ENCODE results near the gene TMEM236.
A peak's percentile ranks its signal among the peaks of the same experiment; 100 is the strongest.

Gene TMEM236

GRCh38 chr10:17740668-17741067 is 11.3 kb upstream of the TMEM236 start:
- no peak for DNase-seq (ENCODE audit: low read depth)

GRCh38 chr10:17742918-17743317 is 9.1 kb upstream of the TMEM236 start:
- DNase-seq (ENCODE audit: low read depth): peak; percentile 65

- no peak for DNase-seq (ENCODE audit: low read depth)
Measured at GRCh38 chr10:17743437-17743836, 8.6 kb upstream of the TMEM236 start.

- DNase-seq (ENCODE audit: low read depth): no peak
Measured at GRCh38 chr10:17744341-17744861, 7.6 kb upstream of the TMEM236 start.

GRCh38 chr10:17747883-17748550 is 4.0 kb upstream of the TMEM236 start:
- DNase-seq (ENCODE audit: low read depth): no peak

GRCh38 chr10:17749890-17750289 is 2.1 kb upstream of the TMEM236 start:
- DNase-seq (ENCODE audit: low read depth): no peak

GRCh38 chr10:17756557-17757217 is 4.7 kb downstream of the TMEM236 start:
- DNase-seq (ENCODE audit: low read depth): no peak

GRCh38 chr10:17758200-17758599 is 6.2 kb downstream of the TMEM236 start:
- DNase-seq (ENCODE audit: low read depth): no peak

- no peak for DNase-seq (ENCODE audit: low read depth)
Measured at GRCh38 chr10:17758896-17759295, 6.9 kb downstream of the TMEM236 start.

- DNase-seq (ENCODE audit: low read depth): no peak
Measured at GRCh38 chr10:17764142-17764541, 12.1 kb downstream of the TMEM236 start.

GRCh38 chr10:17765602-17766001 is 13.6 kb downstream of the TMEM236 start:
- DNase-seq (ENCODE audit: low read depth): no peak

- no peak for DNase-seq (ENCODE audit: low read depth)
Measured at GRCh38 chr10:17766731-17767130, 14.7 kb downstream of the TMEM236 start.

GRCh38 chr10:17768496-17768895 is 16.5 kb downstream of the TMEM236 start:
- no peak for DNase-seq (ENCODE audit: low read depth)

- no peak for DNase-seq (ENCODE audit: low read depth)
Measured at GRCh38 chr10:17768957-17769356, 17.0 kb downstream of the TMEM236 start.

- DNase-seq (ENCODE audit: low read depth): no peak
Measured at GRCh38 chr10:17771017-17771416, 19.0 kb downstream of the TMEM236 start.

- DNase-seq (ENCODE audit: low read depth): no peak
Measured at GRCh38 chr10:17779784-17780183, 27.8 kb downstream of the TMEM236 start.

GRCh38 chr10:17780727-17781126 is 28.7 kb downstream of the TMEM236 start:
- no peak for DNase-seq (ENCODE audit: low read depth)

GRCh38 chr10:17781856-17782255 is 29.9 kb downstream of the TMEM236 start:
- DNase-seq (ENCODE audit: low read depth): no peak

GRCh38 chr10:17782921-17783665 is 31.1 kb downstream of the TMEM236 start:
- DNase-seq (ENCODE audit: low read depth): no peak

GRCh38 chr10:17783751-17784150 is 31.8 kb downstream of the TMEM236 start:
- DNase-seq (ENCODE audit: low read depth): no peak

GRCh38 chr10:17784688-17785087 is 32.7 kb downstream of the TMEM236 start:
- no peak for DNase-seq (ENCODE audit: low read depth)

GRCh38 chr10:17785276-17785930 is 33.4 kb downstream of the TMEM236 start:
- DNase-seq (ENCODE audit: low read depth): no peak

All from activated T-cell treated with anti-CD3 and anti-CD28 coated beads for 1 hour (primary cell).